HEK293 (cell line): ENCODE data around the gene ZER1.

Experiments
- CTCF ChIA-PET: fragments of 350-600 bp; formaldehyde crosslinking; extraction: SDS; loops from one replicate; lab custom pipeline; 2021; ENCODE audit warnings: antibody characterized with exemption; lab: Yijun Ruan, JAX
- POLR2A ChIA-PET: fragments of 300-600 bp; formaldehyde crosslinking; extraction: SDS; loops from one replicate; lab custom pipeline; 2020; ENCODE audit warnings: antibody characterized with exemption, inconsistent platforms; lab: Yijun Ruan, JAX
- H3K27ac ChIP-seq: fragments of 200-500 bp; sonication (Bioruptor generic); 2 replicates; pipeline ENCODE4 v1.5.1; 2014; ENCODE audit warnings: low read depth, low read length, control low read depth, inconsistent platforms; ENCODE audit errors: extremely low read depth
- H3K36me3 ChIP-seq, 2 experiments: fragments of 200-500 bp in 1 of 2; sonication (Bioruptor generic) in 1 of 2; 1 replicate in 1 of 2; 2 replicates in 1 of 2; pipeline ENCODE4 v1.5.1; 2014 to 2017; ENCODE audit warnings: inconsistent platforms in 2 of 2, low read length in 2 of 2; ENCODE audit not compliant: control insufficient read depth in 2 of 2, insufficient read depth in 1 of 2
- H3K4me1 ChIP-seq: fragments of 200-500 bp; sonication (Bioruptor generic); 2 replicates; pipeline ENCODE4 v1.5.1; 2014; ENCODE audit warnings: mild to moderate bottlenecking, low read length, inconsistent platforms; ENCODE audit not compliant: control insufficient read depth, insufficient read depth
- H3K4me3 ChIP-seq: 2 replicates; pipeline ENCODE4 v1.5.1; 2011; ENCODE audit warnings: low read depth, mild to moderate bottlenecking, control low read depth, low read length, moderate library complexity
- H3K9me3 ChIP-seq: fragments of 200-500 bp; sonication (Bioruptor generic); 2 replicates; pipeline ENCODE4 v1.5.1; 2014; ENCODE audit warnings: low read depth, low read length, inconsistent platforms; ENCODE audit not compliant: control insufficient read depth, insufficient read depth
- HOXA7 ChIP-seq: sonication (generic); formaldehyde crosslinking; IDR thresholded peaks from 2 replicates; pipeline ENCODE4 v1.8.1; 2022; ENCODE audit warnings: missing genetic modification reagents, borderline replicate concordance
- SP7 ChIP-seq: fragments of 450-650 bp; formaldehyde crosslinking; IDR thresholded peaks from 2 replicates; pipeline ENCODE4 v1.5.1; 2016; ENCODE audit warnings: missing biosample characterization, missing genetic modification characterization
- ZBTB7A ChIP-seq: fragments of 450-650 bp; formaldehyde crosslinking; IDR thresholded peaks from 2 replicates; pipeline ENCODE4 v1.5.1; 2016; ENCODE audit warnings: low read depth, missing biosample characterization, missing genetic modification characterization
- ZEB2 ChIP-seq: fragments of 450-650 bp; formaldehyde crosslinking; IDR thresholded peaks from 2 replicates; pipeline ENCODE4 v1.5.1; 2016; ENCODE audit warnings: missing biosample characterization, missing genetic modification characterization
- ZNF121 ChIP-seq: fragments of 450-650 bp; formaldehyde crosslinking; IDR thresholded peaks from 2 replicates; pipeline ENCODE4 v1.5.1; 2016; ENCODE audit warnings: missing biosample characterization, missing genetic modification characterization
- ZNF169 ChIP-seq: fragments of 450-650 bp; formaldehyde crosslinking; IDR thresholded peaks from 2 replicates; pipeline ENCODE4 v1.5.1; 2016; ENCODE audit warnings: missing biosample characterization, missing genetic modification characterization
- ZNF202 ChIP-seq: fragments of 450-650 bp; formaldehyde crosslinking; IDR thresholded peaks from 2 replicates; pipeline ENCODE4 v1.5.1; 2016; ENCODE audit warnings: missing biosample characterization, missing genetic modification characterization, borderline replicate concordance
- ZNF302 ChIP-seq: fragments of 450-650 bp; formaldehyde crosslinking; IDR thresholded peaks from 2 replicates; pipeline ENCODE4 v1.5.1; 2016; ENCODE audit warnings: missing biosample characterization, missing genetic modification characterization, low read depth
- ZNF514 ChIP-seq: fragments of 450-650 bp; formaldehyde crosslinking; IDR thresholded peaks from 2 replicates; pipeline ENCODE4 v1.5.1; 2016; ENCODE audit warnings: missing biosample characterization, missing genetic modification characterization
- ZNF555 ChIP-seq: fragments of 450-650 bp; formaldehyde crosslinking; conservative IDR thresholded peaks from 2 replicates; pipeline ENCODE4 v1.5.1; 2017; ENCODE audit warnings: missing biosample characterization, mild to moderate bottlenecking, missing genetic modification characterization, inconsistent platforms
- ZNF561 ChIP-seq: fragments of 450-650 bp; IDR thresholded peaks from 2 replicates; pipeline ENCODE4 v1.5.1; 2018; ENCODE audit warnings: missing biosample characterization, missing genetic modification characterization, borderline replicate concordance
- ZNF747 ChIP-seq: fragments of 450-650 bp; formaldehyde crosslinking; IDR thresholded peaks from 2 replicates; pipeline ENCODE4 v1.5.1; 2016; ENCODE audit warnings: missing biosample characterization, missing genetic modification characterization
- ZNF792 ChIP-seq: fragments of 450-650 bp; formaldehyde crosslinking; IDR thresholded peaks from 2 replicates; pipeline ENCODE4 v1.5.1; 2016; ENCODE audit warnings: missing biosample characterization, missing genetic modification characterization
- ZXDB ChIP-seq: fragments of 450-650 bp; formaldehyde crosslinking; IDR thresholded peaks from 2 replicates; pipeline ENCODE4 v1.5.1; 2016; ENCODE audit warnings: missing biosample characterization, missing genetic modification characterization
- TF ChIP-seq, protein P1 (sequence below): IDR thresholded peaks from 2 replicates; pipeline ENCODE4 v1.6.1; 2011; ENCODE audit warnings: mild to moderate bottlenecking, low read depth, low read length, borderline replicate concordance
- TF ChIP-seq, protein P2 (sequence below): fragments of 450-650 bp; formaldehyde crosslinking; IDR thresholded peaks from 2 replicates; pipeline ENCODE4 v1.5.1; 2016; ENCODE audit warnings: missing biosample characterization, missing genetic modification characterization, borderline replicate concordance
- TF ChIP-seq, protein P3 (sequence below): fragments of 450-650 bp; formaldehyde crosslinking; IDR thresholded peaks from 2 replicates; pipeline ENCODE4 v1.5.1; 2016; ENCODE audit warnings: missing biosample characterization, missing genetic modification characterization
- TF ChIP-seq, protein P4 (sequence below): fragments of 450-650 bp; formaldehyde crosslinking; IDR thresholded peaks from 2 replicates; pipeline ENCODE4 v1.5.1; 2017; ENCODE audit warnings: missing biosample characterization, missing genetic modification characterization

The ZER1 gene

DNA sequence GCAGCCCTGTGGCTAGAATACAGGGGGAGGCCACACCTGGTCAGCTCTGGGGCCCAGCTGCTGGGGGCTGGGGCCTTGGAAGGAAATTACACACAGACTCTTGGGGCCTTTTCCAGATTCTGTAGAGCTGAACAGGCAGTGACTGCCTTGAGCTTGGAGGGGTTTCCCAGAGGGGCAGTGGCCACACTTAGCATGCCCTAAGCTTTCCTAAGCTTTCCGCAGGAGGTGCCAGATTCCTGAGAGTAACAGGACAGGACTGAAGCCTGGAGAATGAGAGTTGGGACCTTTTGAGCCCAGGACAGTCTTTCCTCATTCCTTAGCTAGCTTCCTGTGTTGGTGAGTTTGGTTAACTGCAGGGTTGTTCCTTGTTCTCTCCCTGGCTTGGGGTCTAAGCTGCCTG, 16.7 kb upstream of the ZER1 start:
- H3K4me3 ChIP-seq = peak overlapping the region; percentile 74; the same call in 1 of the 2 replicates
- no peak for TF ChIP-seq HOXA7 (CRISPR knock-in tag)
- TF ChIP-seq ZNF514 = no peak
- TF ChIP-seq ZNF202 (tag by site-specific recombination) = no peak
- no peak for TF ChIP-seq ZNF792 (tag by site-specific recombination)
- TF ChIP-seq, protein P1, sequence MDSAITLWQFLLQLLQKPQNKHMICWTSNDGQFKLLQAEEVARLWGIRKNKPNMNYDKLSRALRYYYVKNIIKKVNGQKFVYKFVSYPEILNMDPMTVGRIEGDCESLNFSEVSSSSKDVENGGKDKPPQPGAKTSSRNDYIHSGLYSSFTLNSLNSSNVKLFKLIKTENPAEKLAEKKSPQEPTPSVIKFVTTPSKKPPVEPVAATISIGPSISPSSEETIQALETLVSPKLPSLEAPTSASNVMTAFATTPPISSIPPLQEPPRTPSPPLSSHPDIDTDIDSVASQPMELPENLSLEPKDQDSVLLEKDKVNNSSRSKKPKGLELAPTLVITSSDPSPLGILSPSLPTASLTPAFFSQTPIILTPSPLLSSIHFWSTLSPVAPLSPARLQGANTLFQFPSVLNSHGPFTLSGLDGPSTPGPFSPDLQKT = no peak
- no peak for TF ChIP-seq SP7 (tag by site-specific recombination)
- no peak for TF ChIP-seq ZEB2 (tag by site-specific recombination)
- TF ChIP-seq ZXDB (tag by site-specific recombination) = no peak
- TF ChIP-seq ZNF561 (tag by site-specific recombination) = no peak
- TF ChIP-seq, protein P2, sequence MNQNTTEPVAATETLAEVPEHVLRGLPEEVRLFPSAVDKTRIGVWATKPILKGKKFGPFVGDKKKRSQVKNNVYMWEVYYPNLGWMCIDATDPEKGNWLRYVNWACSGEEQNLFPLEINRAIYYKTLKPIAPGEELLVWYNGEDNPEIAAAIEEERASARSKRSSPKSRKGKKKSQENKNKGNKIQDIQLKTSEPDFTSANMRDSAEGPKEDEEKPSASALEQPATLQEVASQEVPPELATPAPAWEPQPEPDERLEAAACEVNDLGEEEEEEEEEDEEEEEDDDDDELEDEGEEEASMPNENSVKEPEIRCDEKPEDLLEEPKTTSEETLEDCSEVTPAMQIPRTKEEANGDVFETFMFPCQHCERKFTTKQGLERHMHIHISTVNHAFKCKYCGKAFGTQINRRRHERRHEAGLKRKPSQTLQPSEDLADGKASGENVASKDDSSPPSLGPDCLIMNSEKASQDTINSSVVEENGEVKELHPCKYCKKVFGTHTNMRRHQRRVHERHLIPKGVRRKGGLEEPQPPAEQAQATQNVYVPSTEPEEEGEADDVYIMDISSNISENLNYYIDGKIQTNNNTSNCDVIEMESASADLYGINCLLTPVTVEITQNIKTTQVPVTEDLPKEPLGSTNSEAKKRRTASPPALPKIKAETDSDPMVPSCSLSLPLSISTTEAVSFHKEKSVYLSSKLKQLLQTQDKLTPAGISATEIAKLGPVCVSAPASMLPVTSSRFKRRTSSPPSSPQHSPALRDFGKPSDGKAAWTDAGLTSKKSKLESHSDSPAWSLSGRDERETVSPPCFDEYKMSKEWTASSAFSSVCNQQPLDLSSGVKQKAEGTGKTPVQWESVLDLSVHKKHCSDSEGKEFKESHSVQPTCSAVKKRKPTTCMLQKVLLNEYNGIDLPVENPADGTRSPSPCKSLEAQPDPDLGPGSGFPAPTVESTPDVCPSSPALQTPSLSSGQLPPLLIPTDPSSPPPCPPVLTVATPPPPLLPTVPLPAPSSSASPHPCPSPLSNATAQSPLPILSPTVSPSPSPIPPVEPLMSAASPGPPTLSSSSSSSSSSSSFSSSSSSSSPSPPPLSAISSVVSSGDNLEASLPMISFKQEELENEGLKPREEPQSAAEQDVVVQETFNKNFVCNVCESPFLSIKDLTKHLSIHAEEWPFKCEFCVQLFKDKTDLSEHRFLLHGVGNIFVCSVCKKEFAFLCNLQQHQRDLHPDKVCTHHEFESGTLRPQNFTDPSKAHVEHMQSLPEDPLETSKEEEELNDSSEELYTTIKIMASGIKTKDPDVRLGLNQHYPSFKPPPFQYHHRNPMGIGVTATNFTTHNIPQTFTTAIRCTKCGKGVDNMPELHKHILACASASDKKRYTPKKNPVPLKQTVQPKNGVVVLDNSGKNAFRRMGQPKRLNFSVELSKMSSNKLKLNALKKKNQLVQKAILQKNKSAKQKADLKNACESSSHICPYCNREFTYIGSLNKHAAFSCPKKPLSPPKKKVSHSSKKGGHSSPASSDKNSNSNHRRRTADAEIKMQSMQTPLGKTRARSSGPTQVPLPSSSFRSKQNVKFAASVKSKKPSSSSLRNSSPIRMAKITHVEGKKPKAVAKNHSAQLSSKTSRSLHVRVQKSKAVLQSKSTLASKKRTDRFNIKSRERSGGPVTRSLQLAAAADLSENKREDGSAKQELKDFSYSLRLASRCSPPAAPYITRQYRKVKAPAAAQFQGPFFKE (tag by site-specific recombination) = no peak
- no peak for TF ChIP-seq ZNF169
- no peak for TF ChIP-seq ZNF747 (tag by site-specific recombination)
- no peak for TF ChIP-seq ZNF555 (tag by site-specific recombination)
- no peak for TF ChIP-seq ZNF121 (tag by site-specific recombination)
- no peak for TF ChIP-seq ZBTB7A
- TF ChIP-seq ZNF302 (tag by site-specific recombination) = no peak
- TF ChIP-seq, protein P3, sequence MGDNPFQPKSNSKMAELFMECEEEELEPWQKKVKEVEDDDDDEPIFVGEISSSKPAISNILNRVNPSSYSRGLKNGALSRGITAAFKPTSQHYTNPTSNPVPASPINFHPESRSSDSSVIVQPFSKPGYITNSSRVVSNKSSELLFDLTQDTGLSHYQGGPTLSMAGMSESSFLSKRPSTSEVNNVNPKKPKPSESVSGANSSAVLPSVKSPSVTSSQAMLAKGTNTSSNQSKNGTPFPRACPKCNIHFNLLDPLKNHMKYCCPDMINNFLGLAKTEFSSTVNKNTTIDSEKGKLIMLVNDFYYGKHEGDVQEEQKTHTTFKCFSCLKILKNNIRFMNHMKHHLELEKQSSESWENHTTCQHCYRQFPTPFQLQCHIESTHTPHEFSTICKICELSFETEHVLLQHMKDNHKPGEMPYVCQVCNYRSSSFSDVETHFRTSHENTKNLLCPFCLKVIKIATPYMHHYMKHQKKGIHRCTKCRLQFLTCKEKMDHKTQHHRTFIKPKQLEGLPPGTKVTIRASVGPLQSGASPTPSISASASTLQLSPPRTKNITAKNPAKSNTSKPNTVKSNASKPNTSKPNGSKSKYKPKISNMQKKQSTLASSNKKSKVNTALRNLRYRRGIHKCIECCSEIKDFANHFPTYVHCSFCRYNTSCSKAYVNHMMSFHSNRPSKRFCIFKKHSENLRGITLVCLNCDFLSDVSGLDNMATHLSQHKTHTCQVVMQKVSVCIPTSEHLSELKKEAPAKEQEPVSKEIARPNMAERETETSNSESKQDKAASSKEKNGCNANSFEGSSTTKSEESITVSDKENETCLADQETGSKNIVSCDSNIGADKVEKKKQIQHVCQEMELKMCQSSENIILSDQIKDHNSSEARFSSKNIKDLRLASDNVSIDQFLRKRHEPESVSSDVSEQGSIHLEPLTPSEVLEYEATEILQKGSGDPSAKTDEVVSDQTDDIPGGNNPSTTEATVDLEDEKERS = no peak
- TF ChIP-seq, protein P4, sequence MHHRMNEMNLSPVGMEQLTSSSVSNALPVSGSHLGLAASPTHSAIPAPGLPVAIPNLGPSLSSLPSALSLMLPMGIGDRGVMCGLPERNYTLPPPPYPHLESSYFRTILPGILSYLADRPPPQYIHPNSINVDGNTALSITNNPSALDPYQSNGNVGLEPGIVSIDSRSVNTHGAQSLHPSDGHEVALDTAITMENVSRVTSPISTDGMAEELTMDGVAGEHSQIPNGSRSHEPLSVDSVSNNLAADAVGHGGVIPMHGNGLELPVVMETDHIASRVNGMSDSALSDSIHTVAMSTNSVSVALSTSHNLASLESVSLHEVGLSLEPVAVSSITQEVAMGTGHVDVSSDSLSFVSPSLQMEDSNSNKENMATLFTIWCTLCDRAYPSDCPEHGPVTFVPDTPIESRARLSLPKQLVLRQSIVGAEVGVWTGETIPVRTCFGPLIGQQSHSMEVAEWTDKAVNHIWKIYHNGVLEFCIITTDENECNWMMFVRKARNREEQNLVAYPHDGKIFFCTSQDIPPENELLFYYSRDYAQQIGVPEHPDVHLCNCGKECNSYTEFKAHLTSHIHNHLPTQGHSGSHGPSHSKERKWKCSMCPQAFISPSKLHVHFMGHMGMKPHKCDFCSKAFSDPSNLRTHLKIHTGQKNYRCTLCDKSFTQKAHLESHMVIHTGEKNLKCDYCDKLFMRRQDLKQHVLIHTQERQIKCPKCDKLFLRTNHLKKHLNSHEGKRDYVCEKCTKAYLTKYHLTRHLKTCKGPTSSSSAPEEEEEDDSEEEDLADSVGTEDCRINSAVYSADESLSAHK (tag by site-specific recombination) = no peak
- TF ChIP-seq, all 188 proteins: peak for 0
- Histone ChIP-seq H3K27ac (no peak overlapping the region), H3K4me1 (no peaks in the 10 kb centered on the region), H3K36me3 (peaks cover 4 to 45% of the 10 kb centered on the region in 2 experiments), H3K9me3 (no peaks in the 10 kb centered on the region)
- POLR2A ChIA-PET = interaction anchor here (0.6 to 2.0 kb wide), 5 partner anchors 17 to 133 kb away, joined by 3 to 10 read pairs (median 3); partner anchors contain the start of genes ENDOG and PKN3
- CTCF ChIA-PET = interaction anchor here (0.6 to 1.2 kb wide), 6 partner anchors 16 to 1468 kb away, joined by 3 to 7 read pairs (median 4); partner anchors contain the start of genes ENDOG and ZER1
